ENCODE results near the gene AP2B1. TPM values are rescaled to one million over a fixed set of nuclear protein-coding genes. Genes with fewer than 3 reads are reported as not detected.

The AP2B1 gene
- total RNA-seq, 1 experiment from 2014 or later = 217 TPM

- Histone ChIP-seq H3K4me1 (ENCODE audit: insufficient read depth, low read length) (no peaks in the 10 kb centered on the region), H2BK5ac (ENCODE audit: insufficient read length, low read length) (no peak overlapping the region), H3K23ac (ENCODE audit: insufficient read length, low read depth, low read length) (no peak overlapping the region), H3K27ac (ENCODE audit: insufficient read length, low read depth, low read length) (no peak overlapping the region), H3K18ac (ENCODE audit: insufficient read length, low read depth, low read length) (no peak overlapping the region), H2BK15ac (ENCODE audit: low read depth, low read length) (no peak overlapping the region), H2BK12ac (ENCODE audit: insufficient read length, low read depth, low read length) (no peak overlapping the region), H4K8ac (replicated peaks; ENCODE audit: insufficient read length, low read depth, low read length) (no peak overlapping the region), H4K5ac (ENCODE audit: insufficient read length, low read depth, low read length) (no peak overlapping the region), H2BK120ac (ENCODE audit: low read depth, low read length, poor library complexity, severe bottlenecking) (no peak overlapping the region), H3K14ac (ENCODE audit: insufficient read depth, low read length) (no peak overlapping the region), H3K4me2 (ENCODE audit: insufficient read depth, insufficient read length, low read length) (peak overlapping the region; percentile 87), H4K20me1 (ENCODE audit: control insufficient read depth, insufficient read depth, insufficient read length) (no peaks in the 10 kb centered on the region), H3K4ac (ENCODE audit: low read depth, low read length) (no peak overlapping the region), H4K91ac (ENCODE audit: insufficient read length, low read depth, low read length) (no peak overlapping the region), H3K79me1 (ENCODE audit: insufficient read depth, low read depth, low read length, poor library complexity, severe bottlenecking) (peaks cover 6% of the 10 kb centered on the region), H3K9ac (ENCODE audit: extremely low read depth, insufficient read length, low read length) (no peak overlapping the region), H3K79me2 (ENCODE audit: insufficient read depth, low read length) (peaks cover 10% of the 10 kb centered on the region; the same call in 1 of the 2 replicates), H2AFZ (ENCODE audit: low read length) (no peak overlapping the region), H3T11ph (ENCODE audit: low read length) (no peak overlapping the region), H3K56ac (ENCODE audit: insufficient read length, low read depth, low read length) (no peak overlapping the region), H3K27me3 (ENCODE audit: insufficient read depth, low read length) (no peaks in the 10 kb centered on the region), H2BK20ac (ENCODE audit: low read depth, low read length, poor library complexity, severe bottlenecking) (no peak overlapping the region), H3K9me3 (ENCODE audit: control insufficient read depth, low read depth, low read length) (no peaks in the 10 kb centered on the region), H3K23me2 (ENCODE audit: insufficient read length, low read depth, low read length, poor library complexity, severe bottlenecking) (no peaks in the 10 kb centered on the region), H2AK5ac (ENCODE audit: insufficient read length, low read length) (no peak overlapping the region)
- Mint-ChIP-seq H3K4me3 (peak overlapping the region; percentile 88 to 94), H3K27ac (no peak overlapping the region), H3K36me3 (ENCODE audit: insufficient read depth in 1 of 3, low read depth in 3 of 3) (peaks cover 0 to 14% (median 8%) of the 10 kb centered on the region in 3 experiments; a peak in 6 of 7 replicates), H3K9me3 (no peaks in the 10 kb centered on the region), H3K4me1 (peaks cover 7 to 18% of the 10 kb centered on the region in 2 experiments), H3K27me3 (ENCODE audit: low read depth) (peaks cover 23% of the 10 kb centered on the region)
- no peak for DNase-seq
- TF ChIP-seq CTCF (conservative IDR thresholded peaks at IDR 0.05) = no peak
- WGBS (ENCODE audit: extremely low coverage, insufficient read length, low lambda C conversion rate) = no CpG with 5 or more reads among the region's 2 CpGs
Measured at GRCh38 chr17:35569405-35569804, 17.7 kb upstream of the AP2B1 start.

All from H9 (cell line).